ENCODE measurements around the gene HDGFL2.
A peak's percentile ranks its signal among the peaks of the same experiment; 100 is the strongest.

HDGFL2 gene

GRCh38 chr19:4521888-4522242 is 49.8 kb downstream of the HDGFL2 start:
- no peaks in the 10 kb centered on the region for H3K79me2 ChIP-seq (ENCODE audit: low read length)
- no peaks in the 10 kb centered on the region for H3K4me1 ChIP-seq (ENCODE audit: low read length)
- H2AFZ ChIP-seq (ENCODE audit: low read length) = no peak overlapping the region
- no peak overlapping the region for H3K4me3 ChIP-seq (ENCODE audit: low read length)
- no peaks in the 10 kb centered on the region for H3F3A ChIP-seq (ENCODE audit: insufficient read depth, low read length)
- H3K9me3 ChIP-seq (replicated peaks; ENCODE audit: insufficient read depth, low read length) = no peaks in the 10 kb centered on the region
- TF ChIP-seq EZH2phosphoT487 (IDR thresholded peaks at IDR 0.05; ENCODE audit: low read length) (no peak), CTCF (IDR thresholded peaks at IDR 0.05; ENCODE audit: low read length) (no peak), EZH2 (optimal IDR thresholded peaks at IDR 0.05; ENCODE audit: low read depth, low read length) (no peak)
- no peak overlapping the region for H3K4me2 ChIP-seq (ENCODE audit: low read depth, low read length)
- H3K27me3 ChIP-seq (replicated peaks; ENCODE audit: insufficient read depth, low read length) = peaks cover 93% of the 10 kb centered on the region
- H3K9me2 ChIP-seq (replicated peaks; ENCODE audit: insufficient read depth, low read length) = no peaks in the 10 kb centered on the region
- H4K20me1 ChIP-seq (ENCODE audit: insufficient read depth, low read length) = no peaks in the 10 kb centered on the region
- no peak for DNase-seq
- H3K27ac ChIP-seq (ENCODE audit: low read length) = no peak overlapping the region
- H3K36me3 ChIP-seq (replicated peaks; ENCODE audit: insufficient read depth, low read length) = no peaks in the 10 kb centered on the region
- H3K9ac ChIP-seq (ENCODE audit: low read length) = no peak overlapping the region

DNA sequence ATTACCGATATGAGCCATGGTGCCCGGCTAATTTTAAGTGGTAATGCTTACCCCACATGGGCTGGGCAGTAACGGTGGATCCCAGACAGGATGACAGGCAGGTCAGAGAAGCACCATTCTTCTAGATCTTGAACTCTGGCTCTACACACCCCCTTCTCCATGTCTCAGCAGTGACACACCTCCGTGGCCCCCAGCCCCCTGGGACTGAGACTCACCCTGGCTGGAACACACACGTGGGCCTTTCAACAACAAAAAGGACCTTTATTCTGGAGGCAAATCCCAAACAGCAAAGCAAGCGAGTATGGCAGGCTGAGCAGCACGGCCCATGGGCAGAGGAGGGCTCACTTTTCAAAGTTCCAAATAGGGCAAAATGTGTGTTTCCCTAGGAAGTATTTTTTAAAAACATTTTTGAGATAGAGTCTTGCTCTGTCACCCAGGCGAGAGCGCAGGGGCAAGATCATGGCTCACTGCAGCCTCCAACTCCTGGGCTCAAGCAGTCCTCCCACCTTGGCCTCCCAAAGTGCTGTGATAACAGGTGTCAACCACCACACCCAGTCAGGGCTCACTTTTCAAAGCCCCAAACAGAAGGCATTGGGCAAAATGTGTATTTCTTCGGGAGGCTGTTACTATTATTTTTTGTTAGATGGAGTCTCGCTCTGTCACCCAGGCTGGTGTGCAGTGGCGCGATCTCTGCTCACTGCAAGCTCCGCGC is 50.4 kb downstream of the HDGFL2 start:
- no peak for DNase-seq
- Histone ChIP-seq H3K36me3 (replicated peaks; ENCODE audit: insufficient read depth, low read length) (no peaks in the 10 kb centered on the region), H2AFZ (ENCODE audit: low read length) (no peak overlapping the region), H3K9me2 (replicated peaks; ENCODE audit: insufficient read depth, low read length) (no peaks in the 10 kb centered on the region), H3K79me2 (ENCODE audit: low read length) (no peaks in the 10 kb centered on the region), H3K27ac (ENCODE audit: low read length) (no peak overlapping the region), H3K9ac (ENCODE audit: low read length) (no peak overlapping the region), H4K20me1 (ENCODE audit: insufficient read depth, low read length) (no peaks in the 10 kb centered on the region), H3K27me3 (replicated peaks; ENCODE audit: insufficient read depth, low read length) (peaks cover 92% of the 10 kb centered on the region), H3F3A (ENCODE audit: insufficient read depth, low read length) (no peaks in the 10 kb centered on the region), H3K9me3 (replicated peaks; ENCODE audit: insufficient read depth, low read length) (no peaks in the 10 kb centered on the region), H3K4me1 (ENCODE audit: low read length) (no peaks in the 10 kb centered on the region), H3K4me2 (ENCODE audit: low read depth, low read length) (no peak overlapping the region), H3K4me3 (ENCODE audit: low read length) (no peak overlapping the region)
- TF ChIP-seq EZH2 (optimal IDR thresholded peaks at IDR 0.05; ENCODE audit: low read depth, low read length) (no peak), CTCF (IDR thresholded peaks at IDR 0.05; ENCODE audit: low read length) (no peak), EZH2phosphoT487 (IDR thresholded peaks at IDR 0.05; ENCODE audit: low read length) (no peak)

- H3K9me3 ChIP-seq (replicated peaks; ENCODE audit: insufficient read depth, low read length) = no peaks in the 10 kb centered on the region
- TF ChIP-seq CTCF (IDR thresholded peaks at IDR 0.05; ENCODE audit: low read length) (peak; percentile 84), EZH2 (optimal IDR thresholded peaks at IDR 0.05; ENCODE audit: low read depth, low read length) (no peak), EZH2phosphoT487 (IDR thresholded peaks at IDR 0.05; ENCODE audit: low read length) (no peak)
- no peak overlapping the region for H3K4me3 ChIP-seq (ENCODE audit: low read length)
- H3F3A ChIP-seq (ENCODE audit: insufficient read depth, low read length) = no peaks in the 10 kb centered on the region
- peak; percentile 39 for DNase-seq
- H3K9ac ChIP-seq (ENCODE audit: low read length) = no peak overlapping the region
- no peak overlapping the region for H3K4me2 ChIP-seq (ENCODE audit: low read depth, low read length)
- no peak overlapping the region for H2AFZ ChIP-seq (ENCODE audit: low read length)
- H3K9me2 ChIP-seq (replicated peaks; ENCODE audit: insufficient read depth, low read length) = no peaks in the 10 kb centered on the region
- H4K20me1 ChIP-seq (ENCODE audit: insufficient read depth, low read length) = no peaks in the 10 kb centered on the region
- no peak overlapping the region for H3K27ac ChIP-seq (ENCODE audit: low read length)
- no peaks in the 10 kb centered on the region for H3K36me3 ChIP-seq (replicated peaks; ENCODE audit: insufficient read depth, low read length)
- no peaks in the 10 kb centered on the region for H3K4me1 ChIP-seq (ENCODE audit: low read length)
- H3K27me3 ChIP-seq (replicated peaks; ENCODE audit: insufficient read depth, low read length) = peaks cover 92% of the 10 kb centered on the region
- no peaks in the 10 kb centered on the region for H3K79me2 ChIP-seq (ENCODE audit: low read length)
Measured at GRCh38 chr19:4523306-4524110, 51.4 kb downstream of the HDGFL2 start.
